Lower leg skin (tissue), 3 donors: ENCODE results near the gene THSD4.

Source experiments
- CTCF ChIP-seq, 3 donors: fragments of 450-650 bp; IDR thresholded peaks; one replicate each; pipeline ENCODE4 v1.5.1; 2016; ENCODE audit warnings: antibody characterized with exemption in 3 of 3, mild to moderate bottlenecking in 3 of 3, moderate library complexity in 2 of 3
- POLR2A ChIP-seq, 2 donors: fragments of 450-650 bp; IDR thresholded peaks; one replicate each; pipeline ENCODE4 v1.6.1; 2016 to 2017; ENCODE audit warnings: antibody characterized with exemption in 2 of 2, mild to moderate bottlenecking in 1 of 2, moderate library complexity in 1 of 2

DNA sequence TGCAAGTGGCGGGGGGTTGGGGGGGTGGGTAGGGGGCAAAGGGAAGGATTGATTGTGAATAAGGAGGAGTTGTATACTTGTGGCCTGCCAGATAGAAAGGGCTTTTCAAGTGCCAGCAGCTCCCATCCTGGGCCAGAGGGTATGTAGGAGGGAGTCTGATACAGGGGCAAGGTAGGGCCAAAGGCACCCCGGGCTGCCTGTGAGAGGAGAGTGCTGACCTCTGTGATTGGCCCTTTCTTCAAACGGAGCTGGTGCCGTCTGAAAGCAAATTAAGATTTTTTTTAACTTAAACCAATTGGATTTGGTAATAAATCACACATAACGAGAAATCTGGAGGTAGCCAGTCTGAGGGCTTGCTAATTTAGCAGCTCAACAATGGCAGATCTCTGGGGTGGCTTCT is 229.9 kb downstream of the THSD4 start:
- TF ChIP-seq CTCF (IDR thresholded peaks at IDR 0.05) (no peak), POLR2A (IDR thresholded peaks at IDR 0.05) (no peak)
